D341Med (cell line): Measurements from ENCODE around the gene PIN4.
A peak's percentile ranks its signal among the peaks of the same experiment; 100 is the strongest.
"Not testable (repeated sequence)": the region's sequence is repeated elsewhere in the genome, so short reads cannot be mapped to it uniquely, and the experiment has no call there.

ENCODE experiments used
- DNase-seq: peaks from one replicate; pipeline ENCODE4 v3.0.0; 2012; ENCODE audit warnings: low spot score

PIN4 gene

DNA sequence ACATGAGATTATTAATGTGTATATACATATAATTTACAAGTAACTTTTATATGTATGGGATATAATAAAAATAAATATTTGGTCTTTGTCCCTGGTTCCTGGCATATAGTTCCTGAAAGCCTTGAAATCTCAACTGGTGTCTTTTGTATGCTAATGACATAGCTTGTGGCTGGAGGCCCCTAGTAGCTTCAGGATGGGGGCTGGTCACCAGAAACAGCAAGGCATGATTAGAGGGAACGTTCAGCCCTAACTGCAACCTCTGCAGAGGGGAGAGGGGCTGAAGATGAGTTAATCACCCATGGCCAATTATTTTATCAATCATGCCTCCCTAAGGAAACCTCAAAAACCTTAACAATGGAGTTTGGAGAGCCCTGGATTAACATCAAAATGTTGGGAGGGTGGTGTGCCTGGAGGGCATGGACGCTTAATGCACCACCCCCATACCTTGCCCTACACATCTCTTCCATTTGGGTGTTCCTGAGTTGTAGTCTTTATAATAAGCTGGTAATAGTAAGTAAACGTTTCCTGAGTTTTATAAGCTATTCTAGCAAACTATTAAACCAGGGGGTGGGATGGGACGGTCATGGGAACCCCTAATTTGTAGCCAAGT is 21.3 kb downstream of the PIN4 start:
- no peak for DNase-seq

DNA sequence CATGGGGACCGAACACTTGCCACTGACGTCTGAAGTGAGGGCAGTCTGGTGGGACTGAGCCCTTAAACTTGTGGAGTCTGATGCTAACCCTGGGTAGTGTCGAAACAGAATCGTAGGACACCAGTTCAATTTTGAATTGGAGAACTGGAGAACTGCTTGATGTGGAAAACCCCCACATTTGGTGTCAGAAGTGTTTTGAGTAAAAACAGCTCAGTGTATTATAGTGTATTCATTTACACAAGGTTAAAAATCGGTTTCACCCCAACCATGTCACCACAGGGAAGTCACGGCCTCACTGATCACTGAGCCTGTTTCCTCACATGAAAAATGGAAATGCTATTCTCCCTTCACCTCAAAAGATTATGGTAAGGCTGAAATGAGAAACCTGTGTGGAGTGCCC is 21.9 kb downstream of the PIN4 start:
- no peak for DNase-seq

DNA sequence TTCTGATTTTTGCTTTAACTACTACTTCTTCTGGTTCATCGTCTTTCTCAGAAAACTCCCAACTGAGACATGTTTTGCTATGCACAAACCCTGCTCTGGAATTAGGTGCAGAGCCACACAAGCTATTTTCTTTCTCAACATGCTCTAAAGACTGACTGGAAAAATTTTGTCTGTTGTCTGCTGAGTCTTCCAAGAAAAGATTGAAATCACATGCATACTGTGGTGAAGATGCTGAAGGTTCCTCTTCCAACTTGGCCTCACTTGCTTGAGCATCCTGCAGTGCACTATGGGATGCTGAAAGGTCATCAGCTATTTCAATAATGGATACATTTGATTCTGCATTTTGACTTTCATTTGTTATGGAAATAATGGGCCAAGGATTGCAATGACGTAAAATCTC is 24.1 kb downstream of the PIN4 start:
- DNase-seq, result no peak

DNA sequence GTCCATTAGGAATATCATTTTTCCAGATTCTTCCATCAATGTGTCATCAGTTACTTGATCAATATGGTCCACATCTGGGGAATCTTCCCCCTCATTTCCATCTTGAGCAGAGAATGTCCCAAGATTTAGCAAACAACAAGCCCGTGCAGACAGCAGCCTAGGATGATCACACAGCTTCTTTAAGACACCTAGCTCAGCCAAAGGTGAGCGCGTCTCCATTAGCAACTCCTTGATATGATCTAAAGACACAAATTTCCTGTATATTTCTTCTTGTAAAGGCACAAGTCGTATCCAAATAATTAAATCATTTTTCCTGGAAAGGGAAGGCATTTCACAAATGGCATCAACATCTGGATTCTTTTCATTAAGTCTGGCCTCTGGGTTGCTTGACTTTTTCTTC is 25.8 kb downstream of the PIN4 start:
- DNase-seq, result no peak

DNA sequence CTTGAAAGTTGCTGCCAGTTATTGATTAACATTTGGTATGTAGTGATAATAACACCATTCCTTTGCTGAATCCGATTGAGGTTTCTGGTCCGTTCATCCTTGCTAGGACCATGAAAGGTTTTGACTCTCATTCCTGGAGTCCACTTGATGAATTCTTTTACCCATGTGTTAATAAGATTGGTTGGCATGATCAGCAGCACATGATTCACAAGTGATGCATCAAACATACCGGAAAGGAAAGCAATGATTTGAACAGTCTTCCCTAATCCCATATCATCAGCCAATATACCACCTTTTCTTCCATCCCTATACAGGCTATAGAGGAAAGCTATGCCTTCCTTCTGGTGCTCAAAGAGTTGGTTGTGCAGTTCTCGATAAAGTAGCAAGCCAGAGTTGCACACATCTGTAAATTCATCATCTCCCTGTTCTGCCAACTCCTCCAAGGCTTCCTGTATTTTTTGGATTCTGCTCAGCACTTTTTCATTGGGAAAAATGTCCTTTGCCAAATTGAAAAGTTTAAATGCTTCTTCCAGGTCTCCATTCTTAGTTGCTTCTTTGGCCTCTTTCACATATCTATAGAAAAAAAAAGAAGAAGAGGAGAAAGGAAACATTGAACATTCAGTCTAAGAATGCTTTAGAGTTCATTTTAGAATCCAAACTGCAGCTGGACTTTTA is 26.7 kb downstream of the PIN4 start:
- no peak for DNase-seq

DNA sequence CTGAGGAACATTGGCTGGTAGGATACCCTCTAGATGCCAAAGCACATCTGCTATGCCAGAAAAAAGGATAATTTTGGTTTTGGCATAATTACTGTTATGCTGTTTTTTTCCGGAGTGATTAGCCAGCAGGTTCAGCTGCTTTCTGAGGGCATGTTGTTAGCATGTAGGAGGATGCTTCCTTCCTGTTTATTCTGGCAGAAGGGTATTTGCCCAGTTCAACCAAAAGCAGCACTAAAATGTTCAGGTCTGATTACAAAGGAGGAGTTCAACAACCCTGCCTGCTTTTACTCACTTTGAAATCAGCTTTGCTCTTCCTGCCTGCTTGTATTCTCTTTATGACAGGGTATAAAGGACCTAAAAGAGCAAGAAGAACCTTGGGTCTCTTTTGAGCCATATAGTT is 35.4 kb downstream of the PIN4 start:
- no peak for DNase-seq

DNA sequence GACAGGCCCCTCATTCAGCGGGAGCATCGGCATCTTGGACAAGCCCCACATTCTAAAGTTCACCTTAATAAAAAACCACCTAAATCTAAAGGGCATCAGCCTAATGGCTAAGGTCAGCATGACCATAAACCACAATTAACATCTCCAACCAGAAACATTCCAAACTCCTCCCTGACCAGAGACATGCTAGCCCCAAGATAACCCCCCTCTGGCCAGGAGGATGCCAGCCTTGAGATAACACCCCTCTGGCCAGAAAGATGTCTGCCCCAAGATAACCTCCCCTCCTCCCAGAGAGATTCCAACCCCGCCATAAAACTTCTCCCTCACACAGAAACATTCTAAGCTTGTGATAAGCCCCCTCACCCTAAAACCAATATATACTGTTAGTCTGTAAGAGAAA is 38.8 kb downstream of the PIN4 start:
- DNase-seq, result not testable (repeated sequence)

DNA sequence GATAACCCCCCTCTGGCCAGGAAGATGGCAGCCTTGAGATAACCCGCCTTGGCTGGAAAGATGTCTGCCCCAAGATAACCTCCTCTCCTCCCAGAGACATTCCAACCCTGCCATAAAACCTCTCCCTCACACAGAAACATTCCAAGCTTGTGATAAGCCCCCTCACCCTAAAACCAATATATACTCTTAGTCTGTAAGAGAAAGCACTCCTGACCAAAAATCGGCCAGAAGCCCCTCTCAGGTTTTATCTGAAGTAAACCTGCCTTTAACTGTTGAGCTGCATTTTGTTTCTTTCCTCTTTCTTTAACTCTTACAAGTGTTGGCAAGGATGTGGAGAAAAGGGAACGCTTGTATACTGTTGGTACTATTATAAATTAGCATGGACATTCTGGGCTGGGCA is 48.7 kb downstream of the PIN4 start:
- no peak for DNase-seq

DNA sequence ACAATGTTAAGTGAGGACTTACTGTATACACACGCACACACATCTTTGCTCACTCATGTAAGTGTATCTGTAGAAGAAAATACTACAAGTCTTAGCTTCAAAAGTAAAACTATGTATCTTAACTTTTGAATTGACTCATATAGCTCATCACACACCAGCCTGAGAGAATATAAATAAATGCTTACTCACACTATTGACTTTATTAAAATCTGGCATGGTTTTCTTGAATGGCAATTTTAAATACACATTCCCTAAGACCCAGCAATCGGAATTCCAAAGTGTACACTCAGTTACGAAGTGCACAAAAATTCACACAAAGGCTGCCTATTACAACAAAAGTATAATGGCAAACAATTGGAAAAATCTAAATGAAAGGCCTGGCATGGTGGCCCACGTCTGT is 55.3 kb downstream of the PIN4 start:
- DNase-seq, result no peak

DNA sequence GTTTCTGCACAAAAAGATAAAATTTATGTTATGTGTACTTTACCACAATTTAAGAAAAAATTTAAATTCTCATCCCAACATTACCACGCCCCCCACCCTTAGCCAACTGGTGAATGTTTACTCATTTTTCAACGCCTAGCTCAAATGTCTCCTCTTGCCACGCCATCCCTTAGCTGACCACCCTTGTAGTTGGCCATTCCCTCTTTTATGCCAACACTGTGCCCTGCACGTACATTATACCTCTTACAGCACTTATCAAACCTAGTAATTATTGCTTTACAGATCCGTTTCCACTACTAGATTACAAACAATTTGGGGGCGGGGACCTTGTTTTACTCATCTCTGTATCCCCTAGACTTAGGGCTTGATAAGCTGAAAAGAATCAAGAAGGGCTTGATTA is 56.6 kb downstream of the PIN4 start:
- DNase-seq, result no peak

DNA sequence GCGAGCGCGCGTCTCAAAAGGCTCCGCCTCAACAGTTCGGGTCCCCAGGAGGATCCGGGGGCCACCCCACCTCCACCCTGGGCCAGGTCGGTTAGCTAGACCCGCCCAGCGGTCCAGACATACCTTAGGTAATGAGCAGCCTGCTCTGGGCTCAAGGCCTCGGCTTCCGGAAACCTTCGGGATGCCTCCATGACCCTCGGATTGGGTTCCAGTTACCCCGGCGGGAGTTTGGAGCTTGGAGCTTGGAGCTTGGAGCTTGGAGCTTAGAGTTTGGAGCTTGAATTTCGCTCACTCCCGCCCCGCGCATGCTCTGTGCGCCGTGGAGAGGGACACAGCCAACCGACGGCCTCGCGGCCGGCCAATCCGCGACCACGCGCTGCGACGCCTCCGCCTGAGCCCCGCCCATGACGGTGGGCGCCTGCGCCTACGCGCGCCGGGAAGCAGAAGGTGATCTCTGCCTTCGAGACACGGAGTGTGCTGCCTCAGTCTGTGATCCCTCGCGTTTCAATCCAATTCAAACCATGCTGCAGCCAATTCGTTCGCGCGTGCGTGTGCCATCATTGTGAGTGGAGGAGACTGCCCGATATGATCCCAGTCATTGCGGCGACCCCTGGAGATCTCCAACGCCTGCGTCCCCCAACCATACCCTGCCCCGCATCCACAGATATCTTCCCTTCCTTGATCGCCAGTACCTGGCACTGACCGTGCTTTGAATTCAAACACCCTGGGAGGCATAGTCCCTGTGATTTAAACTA is 57.3 kb downstream of the PIN4 start, which contains the start of gene ERCC6L:
Gene ERCC6L, minus strand, starts transcription at position 307 of the 755 bp plus-strand sequence. Its CDS starts 116 bp downstream, at position 191.
- peak; percentile 95 for DNase-seq

DNA sequence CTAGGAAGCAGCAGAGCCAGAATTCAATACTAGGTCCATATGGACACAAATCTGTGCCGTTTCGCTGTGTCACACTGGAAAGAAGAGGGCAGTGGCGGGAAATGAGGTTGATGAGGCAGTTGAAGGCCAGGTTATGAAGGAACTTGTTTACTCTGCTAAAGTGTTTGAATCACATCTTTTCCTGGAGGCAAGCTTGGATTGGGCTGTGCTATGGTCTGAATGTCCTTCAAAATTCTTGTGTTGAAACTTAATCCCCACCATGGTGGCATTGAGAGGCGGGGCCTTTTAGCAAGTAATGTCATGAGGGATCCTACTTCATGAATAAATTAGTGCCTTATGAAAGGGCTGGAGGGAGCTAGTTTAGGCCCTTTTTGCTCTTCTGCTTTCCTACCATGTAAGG is 59.4 kb downstream of the PIN4 start:
- no peak for DNase-seq

DNA sequence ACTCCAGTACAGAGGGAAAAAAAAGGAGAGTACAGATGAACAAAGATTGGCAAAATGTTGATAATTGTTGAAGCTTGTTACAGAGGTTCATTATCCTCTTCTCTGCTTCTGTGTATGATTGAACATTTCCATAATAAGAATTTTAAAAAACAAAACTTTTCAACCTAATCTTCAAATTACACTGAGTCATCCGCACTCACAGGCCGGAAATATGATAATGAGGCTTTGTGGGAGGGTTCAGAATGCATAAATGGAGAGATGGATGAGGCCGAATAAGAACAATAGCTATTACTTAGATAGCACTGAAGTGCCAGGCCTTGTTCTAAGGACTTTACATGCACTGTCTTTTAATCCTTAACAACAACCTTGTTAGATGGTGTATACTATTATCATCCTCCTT is 61.9 kb downstream of the PIN4 start:
- DNase-seq, result no peak

DNA sequence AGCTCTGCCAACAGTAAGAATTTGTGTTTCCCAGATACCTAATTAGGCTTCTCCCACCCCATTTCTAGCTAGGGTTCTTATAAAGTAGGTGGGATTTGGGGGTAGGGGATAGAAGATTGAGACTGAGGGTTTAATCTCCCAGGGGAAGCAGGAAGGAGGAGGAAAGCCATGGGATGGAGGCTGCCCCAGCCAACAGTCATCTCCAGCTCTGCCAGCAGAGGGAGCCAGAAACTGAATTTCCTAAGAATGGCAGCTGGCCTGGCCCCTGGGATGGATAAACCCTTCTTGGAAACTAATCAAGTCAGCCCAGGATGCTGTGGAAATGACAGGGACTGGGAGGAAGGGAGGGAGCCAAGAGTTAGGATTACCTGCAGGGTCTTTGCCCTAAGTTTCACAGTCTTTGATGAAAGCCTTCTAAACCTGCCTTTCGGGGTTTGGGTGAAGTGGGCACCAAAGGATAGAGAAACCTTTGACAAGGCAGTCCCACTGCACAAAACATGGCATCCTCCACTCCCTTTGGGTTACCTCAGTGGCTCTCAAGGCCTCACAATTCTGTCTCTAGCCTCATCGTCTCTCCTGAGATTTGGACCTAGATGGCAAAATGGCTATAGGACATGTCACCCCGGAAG is 64.0 kb downstream of the PIN4 start:
- peak; percentile 82 for DNase-seq

DNA sequence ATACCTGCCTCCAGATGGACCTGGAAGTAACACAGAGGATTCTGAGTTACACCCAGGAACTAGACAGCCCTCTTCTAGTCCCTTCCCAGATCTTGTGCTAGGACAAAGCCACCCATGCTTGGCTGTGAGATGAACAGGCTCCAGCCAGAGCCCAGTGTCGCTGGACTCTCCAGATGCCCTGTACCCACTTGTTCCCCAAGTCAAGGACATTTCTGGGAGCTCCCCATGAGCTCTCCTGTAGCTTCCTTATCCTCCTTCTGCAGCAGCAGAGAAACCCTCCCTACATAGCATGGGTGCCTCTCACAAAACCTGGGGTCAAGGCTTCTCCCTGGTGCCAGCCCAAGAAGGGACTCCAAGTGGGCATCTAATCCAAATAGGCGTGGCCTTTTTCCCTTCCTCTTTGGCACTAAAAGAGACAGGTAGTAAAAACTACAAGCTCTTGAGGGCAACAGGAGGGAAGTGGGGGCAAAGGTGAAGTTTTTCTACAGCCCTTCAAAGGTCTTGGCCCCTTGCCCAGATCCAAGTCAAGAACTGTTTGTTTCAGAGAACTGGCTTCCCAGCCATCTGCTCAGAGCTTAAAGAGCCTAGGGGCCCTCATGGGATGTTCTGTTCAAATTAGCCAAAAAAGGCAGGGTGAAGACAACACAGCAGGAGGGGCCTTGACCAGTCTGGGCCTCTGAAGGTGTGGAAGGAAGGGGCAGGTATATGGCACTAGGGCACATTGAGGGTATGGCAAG is 65.8 kb downstream of the PIN4 start:
- DNase-seq, result peak; percentile 31
